GM12891 (cell line): ENCODE data around the gene POPDC2.

ENCODE experiments used
- PAX5 ChIP-seq: IDR thresholded peaks from 2 replicates; pipeline ENCODE4 v1.6.1; 2011; ENCODE audit warnings: low read length, moderate library complexity, mild to moderate bottlenecking; ENCODE audit not compliant: insufficient read depth, severe bottlenecking
- POLR2A ChIP-seq: IDR thresholded peaks from 2 replicates; pipeline ENCODE4 v1.6.1; 2011; ENCODE audit warnings: low read depth, low read length, control low read depth
- POLR2AphosphoS5 ChIP-seq: IDR thresholded peaks from 2 replicates; pipeline ENCODE4 v1.6.1; 2011; ENCODE audit warnings: low read depth, low read length, control low read depth
- POU2F2 ChIP-seq: IDR thresholded peaks from 2 replicates; pipeline ENCODE4 v1.6.1; 2011; ENCODE audit warnings: low read depth, mild to moderate bottlenecking, control low read depth, low read length, moderate library complexity
- SPI1 ChIP-seq: IDR thresholded peaks from 2 replicates; pipeline ENCODE4 v1.6.1; 2011; ENCODE audit warnings: low read depth, low read length, control low read depth
- TAF1 ChIP-seq: IDR thresholded peaks from 2 replicates; pipeline ENCODE4 v1.6.1; 2011; ENCODE audit warnings: low read depth, low read length, control low read depth

GRCh38 chr3:119664370-119664769 lies 4.0 kb upstream of the POPDC2 start:
- TF ChIP-seq POLR2A (no peak), POLR2AphosphoS5 (no peak), SPI1 (no peak), TAF1 (no peak), PAX5 (no peak), POU2F2 (no peak)
